ENCODE data around the gene CYREN. TPM values are rescaled to one million over a fixed set of nuclear protein-coding genes. Genes with fewer than 3 reads are reported as not detected.

CYREN gene
- total RNA-seq, 1 donor from 2014 or later: 44.4 TPM

DNA sequence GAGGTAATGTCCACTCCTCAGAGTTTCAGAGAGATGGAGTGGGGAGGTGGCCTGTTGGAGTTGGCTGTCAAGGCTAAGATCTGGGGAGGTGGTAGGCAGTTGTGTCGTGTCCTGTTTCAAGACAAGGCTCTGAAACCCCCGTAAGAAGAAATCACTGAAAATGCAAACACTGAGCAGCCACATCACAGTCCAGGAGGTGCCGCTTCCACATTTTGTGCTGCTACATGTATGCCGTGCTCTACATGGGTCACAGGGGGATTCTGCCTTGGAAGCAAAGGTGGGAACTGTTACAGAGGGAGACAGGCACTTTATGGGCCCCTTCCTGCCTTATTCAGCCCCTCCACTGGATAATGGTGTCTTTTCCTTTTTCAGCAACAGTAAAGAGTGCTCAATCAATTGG is 28.9 kb upstream of the CYREN start:
- H3K36me3 Mint-ChIP-seq: peaks cover 30% of the 10 kb centered on the region
- H3K27ac Mint-ChIP-seq: no peak overlapping the region
- no peak overlapping the region for H3K4me3 Mint-ChIP-seq
- TF ChIP-seq, protein P1, sequence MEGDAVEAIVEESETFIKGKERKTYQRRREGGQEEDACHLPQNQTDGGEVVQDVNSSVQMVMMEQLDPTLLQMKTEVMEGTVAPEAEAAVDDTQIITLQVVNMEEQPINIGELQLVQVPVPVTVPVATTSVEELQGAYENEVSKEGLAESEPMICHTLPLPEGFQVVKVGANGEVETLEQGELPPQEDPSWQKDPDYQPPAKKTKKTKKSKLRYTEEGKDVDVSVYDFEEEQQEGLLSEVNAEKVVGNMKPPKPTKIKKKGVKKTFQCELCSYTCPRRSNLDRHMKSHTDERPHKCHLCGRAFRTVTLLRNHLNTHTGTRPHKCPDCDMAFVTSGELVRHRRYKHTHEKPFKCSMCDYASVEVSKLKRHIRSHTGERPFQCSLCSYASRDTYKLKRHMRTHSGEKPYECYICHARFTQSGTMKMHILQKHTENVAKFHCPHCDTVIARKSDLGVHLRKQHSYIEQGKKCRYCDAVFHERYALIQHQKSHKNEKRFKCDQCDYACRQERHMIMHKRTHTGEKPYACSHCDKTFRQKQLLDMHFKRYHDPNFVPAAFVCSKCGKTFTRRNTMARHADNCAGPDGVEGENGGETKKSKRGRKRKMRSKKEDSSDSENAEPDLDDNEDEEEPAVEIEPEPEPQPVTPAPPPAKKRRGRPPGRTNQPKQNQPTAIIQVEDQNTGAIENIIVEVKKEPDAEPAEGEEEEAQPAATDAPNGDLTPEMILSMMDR (IDR thresholded peaks at IDR 0.05; ENCODE audit: unreplicated experiment): no peak
- DNase-seq (ENCODE audit: low spot score in 2 of 2, unreplicated experiment in 2 of 2): no peak
- H3K4me1 Mint-ChIP-seq: no peaks in the 10 kb centered on the region
- H3K27me3 Mint-ChIP-seq (ENCODE audit: low read depth): no peaks in the 10 kb centered on the region
- H3K9me3 Mint-ChIP-seq: no peaks in the 10 kb centered on the region

DNA sequence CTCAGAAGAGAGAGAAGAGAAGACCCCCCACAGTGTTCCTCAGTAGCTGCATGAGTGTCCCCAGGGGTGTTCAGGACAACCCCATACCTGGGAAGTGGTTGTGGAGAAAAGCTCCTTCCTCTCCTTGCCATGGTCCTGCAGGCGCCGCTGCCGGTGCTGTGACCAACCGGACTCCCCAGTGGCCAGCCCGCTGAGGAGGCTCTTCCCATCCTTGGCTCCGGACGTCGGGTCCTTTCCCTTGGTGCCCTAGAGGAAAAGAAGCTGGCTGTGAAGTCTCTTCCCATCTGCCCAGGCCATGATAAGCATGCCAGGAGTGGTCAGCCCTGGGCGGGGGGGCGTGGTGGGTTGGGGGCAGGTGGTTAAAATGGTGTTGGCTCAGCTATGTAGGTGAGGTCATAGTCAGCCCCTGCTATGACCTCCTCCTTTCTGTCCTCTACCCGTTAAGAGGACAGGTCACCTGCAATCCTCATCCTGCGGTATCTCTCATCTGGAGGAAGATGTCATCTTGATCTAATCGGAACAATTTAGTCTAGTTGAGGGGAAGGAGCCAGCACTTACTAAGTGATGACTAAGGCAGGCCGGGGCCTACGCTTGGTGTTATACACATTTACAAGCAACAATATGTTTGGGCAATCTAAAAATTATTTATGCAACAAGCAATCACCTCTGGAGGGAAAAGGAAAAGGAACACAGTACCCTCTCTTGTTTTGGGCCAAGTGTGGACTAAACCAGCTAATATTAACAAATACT is 27.6 kb upstream of the CYREN start:
- H3K27me3 Mint-ChIP-seq (ENCODE audit: low read depth): no peaks in the 10 kb centered on the region
- H3K4me3 Mint-ChIP-seq: no peak overlapping the region
- peaks cover 38% of the 10 kb centered on the region for H3K36me3 Mint-ChIP-seq
- no peaks in the 10 kb centered on the region for H3K9me3 Mint-ChIP-seq
- H3K27ac Mint-ChIP-seq: no peak overlapping the region
- peak in 1 of 2 experiments; percentile 22 for DNase-seq (ENCODE audit: low spot score in 2 of 2, unreplicated experiment in 2 of 2)
- no peaks in the 10 kb centered on the region for H3K4me1 Mint-ChIP-seq
- TF ChIP-seq, protein P1 (IDR thresholded peaks at IDR 0.05; ENCODE audit: unreplicated experiment): no peak

DNA sequence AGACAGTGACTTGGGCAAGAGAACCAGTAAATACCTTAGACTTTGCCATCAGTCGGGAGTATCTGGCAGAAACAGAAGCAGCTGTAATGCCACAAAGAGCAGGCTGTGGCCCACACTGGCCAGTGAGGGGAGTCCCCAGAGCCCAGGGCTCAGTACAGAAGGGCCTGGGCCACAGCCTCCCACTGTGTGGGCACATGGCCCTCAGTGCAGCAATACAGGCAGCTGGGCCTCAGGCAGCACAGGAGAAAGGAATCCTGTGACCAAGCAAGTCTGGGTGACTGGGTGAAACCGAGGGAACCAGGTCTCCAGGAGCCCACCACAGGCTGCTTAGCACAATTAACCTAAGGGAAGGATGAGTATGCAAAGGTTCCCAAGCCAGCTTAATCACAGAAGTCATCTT is 26.8 kb upstream of the CYREN start:
- TF ChIP-seq, protein P1 (IDR thresholded peaks at IDR 0.05; ENCODE audit: unreplicated experiment): no peak
- Mint-ChIP-seq H3K4me3 (no peak overlapping the region), H3K9me3 (no peaks in the 10 kb centered on the region), H3K36me3 (peaks cover 45% of the 10 kb centered on the region), H3K4me1 (no peaks in the 10 kb centered on the region), H3K27me3 (ENCODE audit: low read depth) (no peaks in the 10 kb centered on the region), H3K27ac (no peak overlapping the region)
- DNase-seq (ENCODE audit: low spot score in 2 of 2, unreplicated experiment in 2 of 2): peak in 1 of 2 experiments; percentile 2

DNA sequence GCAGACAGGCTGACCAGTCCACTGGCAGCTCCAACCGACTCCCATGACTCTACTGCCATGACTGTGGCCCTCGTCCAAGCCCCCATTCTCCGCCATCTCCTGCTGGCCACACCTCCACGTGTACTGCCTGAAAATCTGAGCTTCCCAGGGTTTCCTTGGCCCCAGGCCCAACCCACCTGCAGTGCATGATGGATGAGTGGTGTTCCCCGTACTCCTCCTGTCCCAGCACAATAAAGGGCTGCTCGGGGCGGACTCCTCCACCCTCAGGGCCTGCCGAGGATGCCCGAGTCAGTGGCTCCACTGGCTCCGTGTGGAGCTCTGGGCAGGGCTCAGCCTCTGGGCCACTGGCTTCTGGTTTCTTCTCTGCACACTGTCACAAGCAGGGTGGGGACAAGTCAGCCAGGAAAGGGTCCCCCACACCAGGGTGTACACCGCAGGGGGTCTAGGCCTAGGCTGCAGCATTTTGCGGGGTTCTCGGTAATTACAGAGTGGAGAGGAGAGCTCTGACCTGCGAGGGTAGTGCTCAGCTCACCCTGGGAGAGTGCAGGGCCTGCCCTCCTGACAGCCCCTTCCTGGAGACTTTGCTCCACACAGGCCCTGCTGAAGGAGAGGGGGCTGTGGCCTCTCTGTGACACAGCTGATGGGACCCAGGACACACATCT is 25.6 kb upstream of the CYREN start:
- Mint-ChIP-seq H3K27ac (no peak overlapping the region), H3K4me1 (no peaks in the 10 kb centered on the region)
- TF ChIP-seq, protein P1 (IDR thresholded peaks at IDR 0.05; ENCODE audit: unreplicated experiment): no peak

DNA sequence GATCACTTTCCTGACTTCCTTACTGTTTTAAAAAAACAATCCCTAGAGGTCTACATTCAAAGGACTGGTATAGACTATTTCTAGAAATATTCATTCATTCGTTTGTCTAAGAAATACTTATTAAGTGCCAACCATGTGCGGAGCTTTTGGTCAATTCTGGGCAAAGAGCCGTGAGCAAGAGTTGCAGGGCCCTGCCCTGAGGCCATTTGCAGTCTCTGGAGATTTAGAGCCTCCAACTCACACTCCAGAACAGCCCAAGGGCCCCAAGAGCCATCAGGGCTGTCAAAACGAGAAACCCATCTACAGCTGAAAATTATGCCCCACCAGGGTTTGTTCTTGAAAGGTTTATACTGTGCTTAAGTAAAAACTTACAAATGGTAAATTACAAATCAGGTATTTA is 24.6 kb upstream of the CYREN start:
- Mint-ChIP-seq H3K27me3 (ENCODE audit: low read depth) (no peaks in the 10 kb centered on the region), H3K36me3 (peaks cover 56% of the 10 kb centered on the region), H3K4me3 (no peak overlapping the region), H3K9me3 (no peaks in the 10 kb centered on the region), H3K27ac (no peak overlapping the region), H3K4me1 (peaks cover 4% of the 10 kb centered on the region)
- TF ChIP-seq, protein P1 (IDR thresholded peaks at IDR 0.05; ENCODE audit: unreplicated experiment): no peak
- DNase-seq (ENCODE audit: low spot score in 2 of 2, unreplicated experiment in 2 of 2): no peak

More for the DNA sequence above, 25.6 kb upstream of the CYREN start:
- H3K4me3 Mint-ChIP-seq: no peak overlapping the region
- peaks cover 48% of the 10 kb centered on the region for H3K36me3 Mint-ChIP-seq
- no peaks in the 10 kb centered on the region for H3K27me3 Mint-ChIP-seq (ENCODE audit: low read depth)
- no peaks in the 10 kb centered on the region for H3K9me3 Mint-ChIP-seq
- DNase-seq (ENCODE audit: low spot score in 2 of 2, unreplicated experiment in 2 of 2): no peak

Measured in mesothelial cell of epicardium (in vitro differentiated cells).